Measurements from ENCODE around the gene PCSK7. TPM values are rescaled to one million over a fixed set of nuclear protein-coding genes. Genes with fewer than 3 reads are reported as not detected.

PCSK7 gene
- total and polyA plus RNA-seq, 2 of the 8 experiments (the other 6 are each of a cell fraction or from before 2014, with no cell fraction given), result 23.4 to 38.5 TPM

- Histone ChIP-seq H3K9ac (replicated peaks in 1 of 4; ENCODE audit: extremely low read depth in 1 of 4, low read depth in 3 of 4, low read length in 3 of 4) (no peak overlapping the region), H2AK5ac (ENCODE audit: low read depth, low read length) (no peak overlapping the region), H4K20me1 (replicated peaks in 1 of 2; ENCODE audit: control insufficient read depth in 1 of 2, insufficient read depth in 2 of 2, low read length in 2 of 2) (peaks cover 0 to 4% of the 10 kb centered on the region in 2 experiments), H3K79me1 (ENCODE audit: low read depth, low read length) (no peaks in the 10 kb centered on the region), H3K9me3 (ENCODE audit: insufficient read depth in 2 of 2, low read depth in 1 of 2, low read length in 1 of 2) (no peaks in the 10 kb centered on the region), H3K4me3 (ENCODE audit: extremely low read depth in 1 of 4, insufficient read depth in 2 of 4, low read depth in 3 of 4, low read length in 4 of 4) (no peak overlapping the region), H2AFZ (ENCODE audit: low read length) (no peak overlapping the region), H4K91ac (replicated peaks; ENCODE audit: insufficient read length, low read length) (no peak overlapping the region), H3K14ac (ENCODE audit: insufficient read length) (no peak overlapping the region), H4K8ac (ENCODE audit: extremely low read depth, insufficient read depth, low read length) (no peak overlapping the region), H3K36me3 (ENCODE audit: control insufficient read depth in 2 of 4, insufficient read depth in 4 of 4, low read length in 3 of 4) (peaks cover 9 to 26% (median 18%) of the 10 kb centered on the region in 4 experiments; a peak in 7 of 8 replicates), H3K79me2 (ENCODE audit: control insufficient read depth in 1 of 2, insufficient read depth in 2 of 2, low read length in 2 of 2) (no peaks in the 10 kb centered on the region; a peak in 1 of 4 replicates), H4K5ac (ENCODE audit: insufficient read length, low read depth, low read length) (no peak overlapping the region), H3K27ac (ENCODE audit: low read depth, low read length) (no peak overlapping the region), H3K18ac (ENCODE audit: extremely low read depth, low read length) (no peak overlapping the region), H2BK12ac (ENCODE audit: low read depth, low read length) (no peak overlapping the region), H2BK120ac (replicated peaks; ENCODE audit: low read depth, low read length) (no peak overlapping the region), H3K4me2 (ENCODE audit: insufficient read depth in 1 of 2, low read depth in 2 of 2, low read length in 2 of 2) (no peak overlapping the region), H3K23ac (ENCODE audit: insufficient read length) (no peak overlapping the region), H2BK5ac (ENCODE audit: low read depth, low read length) (no peak overlapping the region), H3K56ac (replicated peaks; ENCODE audit: insufficient read length, low read depth, low read length) (no peak overlapping the region), H3K4me1 (replicated peaks in 1 of 4; ENCODE audit: control insufficient read depth in 3 of 4, insufficient read depth in 4 of 4, low read length in 3 of 4) (no peaks in the 10 kb centered on the region), H3K23me2 (ENCODE audit: low read depth, low read length) (no peaks in the 10 kb centered on the region), H3K4ac (replicated peaks; ENCODE audit: insufficient read length, low read depth, low read length) (no peak overlapping the region), H2BK15ac (ENCODE audit: low read length) (no peak overlapping the region), H3K27me3 (replicated peaks in 1 of 4; ENCODE audit: control insufficient read depth in 3 of 4, extremely low read depth in 1 of 4, insufficient read depth in 3 of 4, low read length in 3 of 4) (no peaks in the 10 kb centered on the region), H2BK20ac (ENCODE audit: low read length) (no peak overlapping the region)
- no peak for FAIRE-seq
- POLR2A ChIA-PET (ENCODE audit: partially characterized antibody), result interaction anchor here (0.8 to 4.0 kb wide), 4 partner anchors 11 to 157 kb away, joined by 3 to 15 read pairs (median 3); no protein-coding TSS in a partner anchor
- DNase-seq (ENCODE audit: low read depth in 1 of 2, low spot score in 2 of 2), result no peak
- TF ChIP-seq HDAC2 (IDR thresholded peaks at IDR 0.05; ENCODE audit: borderline replicate concordance in 1 of 2, low read depth in 2 of 2, low read length in 2 of 2) (no peak), TBP (IDR thresholded peaks at IDR 0.05; ENCODE audit: low read depth, low read length) (no peak), BACH1 (IDR thresholded peaks at IDR 0.05; ENCODE audit: low read length) (no peak), ATF2 (IDR thresholded peaks at IDR 0.05; ENCODE audit: low read length) (no peak), CHD2 (IDR thresholded peaks at IDR 0.05; ENCODE audit: low read length) (no peak), E2F6 (IDR thresholded peaks at IDR 0.05) (no peak), EGR1 (IDR thresholded peaks at IDR 0.05; ENCODE audit: borderline replicate concordance, low read depth, low read length) (no peak), PHF8 (conservative IDR thresholded peaks at IDR 0.05; ENCODE audit: low read depth, low read length) (no peak)
- 85% methylated on average over 11 of the region's 11 CpGs; no CpG with 5 or more reads in 1 of the 2 experiments for WGBS, 2 experiments (ENCODE audit: extremely low coverage in 1 of 2, insufficient coverage in 1 of 2, insufficient read length in 1 of 2, insufficient replicate concordance in 2 of 2, low coverage in 1 of 2, low lambda C conversion rate in 2 of 2, missing lambda C conversion rate in 1 of 2)
- CTCF ChIA-PET (ENCODE audit: partially characterized antibody), result interaction anchor here (5.2 to 25.0 kb wide), 3 partner anchors 9 to 36 kb away, joined by 41 to 449 read pairs (median 359); partner anchors contain the start of genes SIDT2 and TAGLN
Observed at GRCh38 chr11:117217141-117218084, 14.5 kb downstream of the PCSK7 start.

Data from H1 (cell line).